HG03066 (cell line): ENCODE measurements around the gene CC2D1A.
"Not testable (repeated sequence)": the region's sequence is repeated elsewhere in the genome, so short reads cannot be mapped to it uniquely, and the experiment has no call there.

Source experiments
- ATAC-seq: cut with Tn5 transposase; IDR thresholded peaks from one replicate; pipeline ENCODE4 v1.9.1; 2021; ENCODE audit warnings: low read depth; ENCODE audit not compliant: unreplicated experiment

Gene CC2D1A

DNA sequence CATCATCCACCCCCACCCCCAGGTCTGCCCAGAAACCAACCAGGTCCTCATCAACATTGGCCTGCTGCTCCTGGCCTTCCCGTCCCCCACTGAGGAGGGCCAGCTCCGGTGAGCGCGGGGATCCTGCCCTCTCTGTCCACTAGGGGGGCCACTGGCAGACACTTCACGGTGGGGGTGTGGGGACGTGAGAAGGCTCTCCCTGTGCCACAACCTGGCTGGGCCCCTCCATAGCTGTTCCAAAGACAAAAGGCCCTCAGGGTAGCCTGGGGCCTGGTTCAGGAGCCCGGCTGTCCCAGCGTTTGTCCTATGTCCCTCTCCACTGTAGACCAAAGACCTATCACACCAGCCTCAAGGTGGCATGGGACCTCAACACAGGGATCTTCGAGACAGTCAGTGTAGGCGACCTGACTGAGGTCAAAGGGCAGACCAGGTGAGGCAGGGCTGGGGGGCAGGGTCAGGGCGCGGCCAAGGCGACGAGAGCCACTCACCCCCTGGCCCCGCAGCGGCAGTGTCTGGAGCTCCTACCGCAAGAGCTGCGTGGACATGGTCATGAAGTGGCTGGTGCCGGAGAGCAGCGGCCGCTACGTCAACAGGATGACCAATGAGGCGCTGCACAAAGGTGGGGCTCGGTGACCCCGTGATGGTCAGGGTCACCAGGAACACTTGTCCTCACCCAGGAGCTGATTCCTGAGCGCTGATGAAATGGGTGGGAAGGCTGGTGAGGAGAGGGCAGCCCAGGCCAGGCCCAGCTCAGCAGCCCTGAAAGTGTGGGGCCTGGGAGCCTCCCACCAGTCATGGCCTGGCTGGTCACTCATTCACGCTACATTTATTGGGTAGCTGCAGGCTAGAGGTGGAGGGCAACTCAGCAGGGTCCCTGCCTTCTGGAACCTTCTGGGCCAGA, 54.2 kb downstream of the CC2D1A start:
- ATAC-seq, result no peak

DNA sequence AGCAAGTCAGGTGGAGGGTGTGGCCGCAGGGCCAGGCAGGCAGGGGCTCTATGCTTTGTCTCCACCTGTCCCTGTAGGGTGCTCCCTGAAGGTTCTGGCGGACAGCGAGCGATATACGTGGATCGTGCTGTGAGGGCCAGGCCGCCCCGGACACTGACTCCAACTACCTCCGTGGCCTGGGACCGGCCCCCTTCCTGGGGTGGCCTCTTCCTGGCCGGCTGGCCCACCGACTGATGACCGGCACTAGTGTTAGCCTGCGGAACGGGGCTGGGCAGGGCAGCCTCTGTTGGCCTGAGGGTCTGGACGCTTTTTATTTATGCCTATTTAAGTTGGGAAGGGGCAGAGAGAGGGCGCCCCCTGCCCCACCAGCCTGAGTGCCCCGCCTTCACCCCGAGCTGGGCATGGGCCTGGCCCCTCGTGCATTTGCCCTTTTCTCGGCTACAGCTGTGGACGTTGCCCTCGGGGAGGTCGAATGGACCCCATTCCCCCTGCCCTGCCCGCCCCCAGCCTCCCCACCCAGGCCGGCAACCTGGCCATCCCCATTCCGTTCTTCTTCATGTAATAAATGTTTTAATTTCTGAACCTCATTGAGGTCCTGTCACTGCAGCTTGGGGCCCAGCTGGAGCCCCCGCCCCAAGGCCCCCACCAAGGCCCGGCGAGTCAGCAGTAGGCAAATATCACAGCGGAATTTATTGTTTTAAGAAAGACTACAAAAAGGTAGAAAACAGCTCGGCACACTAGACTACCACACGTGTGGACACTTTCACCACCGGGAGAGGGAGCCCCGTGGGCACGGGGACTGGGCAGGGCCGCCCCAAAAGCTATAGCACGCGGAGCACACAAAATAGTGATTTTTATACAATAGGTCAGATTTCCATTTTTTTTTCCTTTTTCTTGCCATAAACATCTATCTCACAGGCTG, 55.1 kb downstream of the CC2D1A start:
- no peak for ATAC-seq

DNA sequence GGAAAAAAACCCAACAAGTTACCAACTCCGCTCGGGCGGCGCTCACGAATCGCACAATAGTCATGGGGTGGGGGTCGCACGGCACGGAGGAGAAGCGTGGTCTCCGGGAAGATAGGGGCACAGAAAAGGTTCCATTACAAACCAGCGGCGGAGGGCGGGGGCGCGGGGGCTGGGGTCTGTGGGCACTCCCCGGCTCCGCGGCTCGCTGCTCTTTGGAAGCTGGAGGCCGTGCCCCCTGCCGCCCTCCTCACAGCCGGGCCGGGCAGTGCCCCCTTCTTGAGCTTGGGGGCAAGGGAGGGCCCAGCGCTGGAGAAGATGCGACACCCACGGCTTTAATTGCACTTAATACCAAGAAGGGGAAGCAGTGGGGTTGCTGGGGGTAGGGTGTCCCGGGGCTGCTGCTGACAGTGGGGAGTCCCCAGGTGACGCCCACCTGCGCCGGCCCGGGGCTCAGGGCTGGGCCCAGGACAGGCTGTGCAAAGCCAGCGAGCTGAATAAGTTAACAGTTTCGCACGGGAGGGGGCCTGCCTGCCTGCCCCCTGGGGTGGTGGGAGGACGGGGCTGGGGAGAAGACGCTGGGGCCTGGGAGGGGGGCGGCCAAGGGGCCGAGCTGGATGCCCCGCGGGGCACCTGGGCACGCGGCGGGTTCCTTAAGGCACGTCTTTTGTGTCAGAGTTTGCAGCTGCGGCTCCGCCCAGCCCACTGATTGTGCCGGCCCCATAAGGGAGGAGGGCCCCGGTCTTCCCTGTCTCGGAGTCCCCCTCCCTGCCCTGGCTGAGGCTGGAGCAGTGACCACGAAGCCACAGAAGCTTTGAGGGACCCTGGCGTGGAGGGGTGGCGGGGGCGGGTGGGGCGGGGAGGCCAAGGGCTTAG, 56.1 kb downstream of the CC2D1A start:
- no peak for ATAC-seq

DNA sequence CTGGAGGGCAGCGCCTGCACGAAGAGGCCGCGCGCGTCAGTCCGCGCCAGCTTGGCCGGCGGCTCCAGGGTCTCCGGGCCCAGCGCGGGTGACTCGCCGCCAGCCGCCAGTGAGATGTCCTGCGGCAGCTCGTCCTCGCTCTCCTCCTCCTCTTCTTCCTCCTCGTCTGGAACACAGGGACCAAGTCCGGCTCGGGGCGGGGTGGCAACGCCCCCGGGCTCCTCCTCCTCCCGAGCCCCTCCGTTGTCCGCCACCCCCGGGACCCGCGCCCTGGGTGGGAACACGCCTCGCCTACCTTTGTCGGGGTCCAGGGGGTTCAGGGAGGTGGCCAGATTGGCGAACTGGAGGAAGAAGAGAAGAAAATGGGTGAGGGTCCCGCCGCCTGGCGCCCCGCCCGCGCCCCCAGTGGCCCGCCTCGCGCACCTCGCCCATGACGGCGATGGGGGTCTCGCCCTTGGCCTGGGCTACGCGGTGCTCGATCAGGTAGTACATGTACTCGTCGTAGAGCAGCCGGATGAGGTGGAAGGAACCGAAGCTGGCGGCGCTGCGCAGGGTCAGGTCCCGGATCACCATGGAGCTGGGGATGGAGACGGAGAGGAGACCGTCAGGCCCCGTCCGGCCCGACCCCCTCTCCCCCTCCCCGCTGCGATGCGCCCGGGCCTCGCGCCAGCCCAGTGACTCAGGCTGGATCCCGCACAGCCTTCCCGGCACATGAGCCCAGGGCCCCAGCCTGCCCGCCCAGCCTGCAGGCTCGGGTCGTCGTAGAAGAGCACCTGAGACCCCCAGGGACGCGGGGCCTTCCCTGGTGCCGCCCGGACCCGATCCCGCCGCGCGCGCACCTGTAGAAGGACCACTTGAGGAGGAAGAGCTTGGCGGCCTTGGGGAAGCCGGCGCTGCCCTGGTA, 57.0 kb downstream of the CC2D1A start:
- ATAC-seq, result no peak

DNA sequence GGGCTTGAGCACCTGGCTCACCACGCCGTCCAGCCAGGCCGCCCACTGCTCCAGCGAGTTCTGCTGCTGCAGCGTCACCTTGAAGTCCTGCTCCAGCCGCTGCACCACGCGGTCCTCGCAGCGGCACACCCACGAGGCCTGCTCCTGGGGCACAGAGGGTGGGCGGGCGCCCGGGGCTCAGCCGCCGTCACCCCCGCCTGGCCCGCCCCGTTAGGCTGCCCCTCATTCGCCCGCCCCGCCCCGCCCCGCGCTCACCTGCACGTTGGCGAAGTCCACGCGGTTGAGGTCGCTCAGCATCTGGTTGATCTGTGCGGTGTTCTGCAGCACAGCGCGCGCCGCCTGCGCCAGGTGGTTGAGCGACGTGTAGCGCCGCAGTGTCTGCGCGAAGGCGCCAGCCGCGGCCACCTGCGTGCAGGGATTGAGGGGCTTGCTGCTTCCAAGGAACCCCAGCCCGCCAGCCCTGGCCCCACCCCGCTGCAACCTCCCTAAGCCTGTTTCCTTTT, 57.7 kb downstream of the CC2D1A start:
- no peak for ATAC-seq

DNA sequence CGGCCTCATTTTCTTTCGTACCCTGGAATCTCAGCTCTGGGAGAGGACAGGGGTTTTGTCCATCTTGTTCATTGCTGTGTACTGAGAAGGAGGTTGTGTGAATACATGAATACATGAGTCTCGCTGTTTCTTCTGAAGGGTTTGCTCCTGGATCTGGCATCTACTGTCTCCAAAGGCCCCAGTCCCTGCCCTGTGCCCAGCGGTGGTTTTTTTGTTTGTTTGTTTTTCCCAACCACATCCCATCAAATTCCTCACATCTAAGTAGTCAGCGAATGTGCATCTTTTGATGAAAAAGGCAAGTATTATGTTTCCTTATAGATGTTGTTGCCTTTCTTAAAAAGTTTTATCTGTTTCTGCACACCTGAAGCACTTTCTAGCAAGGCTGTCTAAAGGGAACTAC, 58.8 kb downstream of the CC2D1A start:
- ATAC-seq, result no peak

DNA sequence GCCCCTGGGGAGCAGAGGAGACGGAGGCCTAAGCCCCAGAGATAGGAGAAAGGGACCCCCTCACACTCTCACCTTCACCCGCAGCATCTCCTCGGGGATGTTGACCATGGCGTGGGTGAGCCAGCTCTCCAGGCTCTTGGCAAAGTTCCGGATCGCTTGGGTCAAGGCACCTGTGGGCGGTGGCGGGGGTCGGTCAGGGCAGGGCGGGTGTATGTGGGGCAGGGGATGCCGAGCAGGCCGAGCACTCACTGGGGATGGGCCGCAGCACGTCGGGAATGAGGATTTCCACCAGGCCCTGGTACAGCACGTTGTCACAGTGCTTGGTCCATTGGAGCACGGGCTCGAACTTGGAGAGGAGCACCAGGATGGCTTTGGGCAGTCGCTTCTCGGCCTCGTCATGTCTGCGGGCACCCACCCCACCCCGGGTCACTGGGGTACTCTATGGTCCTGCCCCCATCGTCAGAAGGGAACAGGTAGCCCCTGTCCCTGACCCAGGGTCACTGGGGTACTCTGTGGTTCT, 59.4 kb downstream of the CC2D1A start:
- no peak for ATAC-seq

DNA sequence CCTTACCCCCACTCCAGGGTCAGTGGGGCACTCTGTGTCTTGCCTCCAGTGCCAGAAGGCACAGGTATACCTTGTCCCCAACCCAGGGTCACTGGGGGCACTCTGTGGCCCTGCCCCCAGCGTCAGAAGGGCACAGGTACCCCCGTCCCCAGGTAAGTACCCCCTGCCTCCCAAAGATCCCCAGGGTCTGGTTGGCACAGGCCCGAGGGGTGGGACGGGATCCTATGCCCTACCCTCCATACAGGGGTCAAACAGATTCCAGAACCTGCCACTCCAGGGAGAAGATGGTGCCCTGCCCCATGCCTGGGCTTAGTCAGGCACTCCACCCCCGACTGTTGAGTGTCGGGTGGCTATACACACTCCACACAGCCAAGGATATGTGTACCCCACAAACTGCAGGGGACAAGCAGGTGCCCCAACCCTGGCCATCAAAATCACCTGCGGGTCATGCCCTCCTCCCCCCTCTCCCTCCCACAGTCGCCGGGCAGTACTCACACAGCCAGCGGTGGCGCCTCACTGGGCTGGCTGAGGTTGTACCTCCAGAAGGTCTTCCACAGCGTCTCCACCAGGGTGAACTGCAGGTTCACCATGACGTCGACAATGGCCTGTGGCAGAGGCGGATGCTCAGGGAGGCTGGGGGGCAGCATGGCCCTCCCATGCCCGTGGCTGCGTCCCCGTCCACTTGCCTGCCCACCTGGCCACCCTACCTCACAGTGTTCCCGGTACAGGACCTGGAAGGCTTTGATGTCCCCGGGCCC, 60.1 kb downstream of the CC2D1A start:
- ATAC-seq, result no peak

DNA sequence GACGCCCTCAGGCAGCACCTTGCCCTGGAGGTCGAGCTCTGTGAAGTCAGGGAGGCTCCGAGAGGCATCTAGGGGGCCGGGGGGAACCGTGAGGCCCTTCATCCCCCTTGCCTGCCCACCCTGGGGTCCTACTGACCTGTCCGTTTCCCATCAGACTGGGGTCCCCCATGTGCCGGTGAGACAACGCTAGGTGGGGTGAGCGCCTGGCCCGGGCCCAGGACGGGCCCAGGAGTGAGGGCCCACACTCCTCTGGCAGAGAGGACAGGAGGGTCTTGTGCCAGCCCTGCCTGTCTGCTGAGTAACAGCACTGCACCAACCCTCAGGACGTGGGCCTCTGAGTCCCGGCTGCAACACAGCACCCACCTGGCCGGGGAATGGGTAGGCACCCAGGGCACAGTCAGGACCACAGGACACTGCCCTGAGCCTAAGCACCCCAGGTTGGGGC, 60.7 kb downstream of the CC2D1A start:
- no peak for ATAC-seq

DNA sequence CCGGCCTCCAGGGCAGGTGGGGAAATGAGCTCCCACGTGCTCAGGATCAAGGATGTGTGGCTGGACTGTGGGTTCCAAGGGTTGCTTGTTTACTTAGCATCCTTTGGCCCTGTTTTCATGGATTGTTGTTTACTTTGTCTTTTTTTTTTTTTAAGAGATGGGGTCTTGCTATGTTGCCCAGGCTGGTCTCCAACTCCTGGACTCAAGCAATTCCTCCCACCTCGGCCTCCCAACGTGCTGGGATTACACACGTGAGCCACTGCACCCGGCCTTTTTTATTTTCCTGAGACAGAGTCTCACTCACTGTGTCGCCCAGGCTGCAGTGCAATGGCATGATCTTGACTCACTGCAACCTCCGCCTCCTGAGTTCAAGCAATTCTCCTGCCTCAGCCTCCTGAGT, 61.2 kb downstream of the CC2D1A start:
- not testable (repeated sequence) for ATAC-seq

DNA sequence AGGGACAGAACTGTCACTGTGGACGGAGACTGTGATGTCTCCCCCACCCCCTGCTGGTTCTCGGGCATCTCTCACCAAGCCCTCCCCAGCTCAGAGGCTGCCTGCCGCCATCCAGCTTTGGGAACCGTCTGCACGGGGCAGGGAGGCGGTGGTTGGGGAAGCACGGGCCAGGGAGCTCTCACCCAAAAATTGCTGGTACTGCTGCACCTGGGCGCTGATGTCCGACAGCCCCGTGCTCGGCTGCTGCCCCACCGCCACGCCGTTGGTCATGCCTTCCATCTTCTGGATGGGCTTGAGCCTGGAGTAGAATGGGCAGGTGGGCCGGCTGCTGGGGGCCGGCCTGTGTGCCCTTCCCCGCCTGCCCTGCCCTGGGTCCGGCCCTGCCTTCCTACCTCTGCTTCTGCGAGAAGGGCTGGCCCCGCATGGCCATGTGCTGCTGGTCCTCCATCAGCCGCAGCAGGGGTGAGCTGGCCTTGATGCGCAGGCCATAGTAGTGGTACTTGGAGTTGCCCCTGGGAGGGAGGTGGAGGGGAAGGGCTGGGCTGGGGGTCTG, 62.5 kb downstream of the CC2D1A start:
- ATAC-seq, result no peak

DNA sequence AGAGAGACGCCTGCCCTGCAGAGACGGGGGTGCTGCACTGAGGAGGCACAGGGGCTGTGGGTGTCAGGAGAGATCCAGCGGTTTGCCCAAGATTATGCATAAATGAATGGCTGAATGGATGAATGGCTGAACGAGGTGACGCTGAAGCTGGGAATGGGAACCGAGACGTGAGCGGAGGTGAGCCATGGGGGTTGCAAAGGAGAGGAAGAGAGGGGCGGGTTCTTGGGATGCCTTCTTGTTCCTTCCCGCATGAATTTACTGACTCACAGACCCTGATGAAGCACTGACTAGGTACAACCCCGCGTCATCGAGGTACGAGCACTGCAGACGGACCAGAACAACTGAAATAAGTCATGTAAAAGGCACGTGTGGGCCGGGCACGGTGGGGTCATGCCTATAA, 63.0 kb downstream of the CC2D1A start:
- ATAC-seq, result no peak

DNA sequence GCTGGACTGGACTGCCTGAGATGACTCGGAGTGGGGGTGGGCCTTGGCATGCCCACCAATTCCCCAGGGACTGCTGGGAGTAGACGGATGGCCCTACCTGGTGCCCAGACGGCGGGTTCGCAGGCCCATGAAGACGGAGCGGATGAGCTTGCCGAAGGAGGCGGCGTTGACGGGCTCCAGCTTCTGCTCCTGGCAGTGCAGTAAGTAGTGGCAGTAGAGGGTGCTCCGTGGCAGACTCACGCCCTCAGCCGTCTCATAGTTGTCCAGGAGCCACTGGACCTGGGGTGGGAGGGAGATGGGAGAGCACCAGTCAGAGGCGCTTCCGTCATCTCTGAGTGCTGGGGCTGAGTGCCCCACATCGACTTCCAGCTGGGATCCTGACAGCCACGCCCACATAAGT, 63.9 kb downstream of the CC2D1A start:
- no peak for ATAC-seq

DNA sequence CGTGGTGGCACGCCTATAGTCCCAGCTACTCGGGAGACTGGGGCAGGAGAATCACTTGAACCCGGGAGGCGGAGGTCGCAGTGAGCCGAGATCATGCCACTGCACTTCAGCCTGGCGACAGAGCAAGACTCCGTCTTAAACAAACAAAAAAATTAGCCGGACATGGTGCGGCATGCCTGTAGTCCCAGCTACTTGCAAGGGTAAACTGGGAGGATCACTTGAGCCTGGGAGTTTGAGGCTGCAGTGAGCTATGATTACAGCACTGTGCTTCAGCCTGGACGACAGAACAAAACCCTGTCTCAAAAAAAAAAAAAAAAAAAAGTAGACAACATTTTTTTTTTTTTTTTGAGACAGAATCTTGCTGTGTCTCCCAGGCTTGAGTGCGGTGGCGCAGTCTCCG, 65.9 kb downstream of the CC2D1A start:
- not testable (repeated sequence) for ATAC-seq

DNA sequence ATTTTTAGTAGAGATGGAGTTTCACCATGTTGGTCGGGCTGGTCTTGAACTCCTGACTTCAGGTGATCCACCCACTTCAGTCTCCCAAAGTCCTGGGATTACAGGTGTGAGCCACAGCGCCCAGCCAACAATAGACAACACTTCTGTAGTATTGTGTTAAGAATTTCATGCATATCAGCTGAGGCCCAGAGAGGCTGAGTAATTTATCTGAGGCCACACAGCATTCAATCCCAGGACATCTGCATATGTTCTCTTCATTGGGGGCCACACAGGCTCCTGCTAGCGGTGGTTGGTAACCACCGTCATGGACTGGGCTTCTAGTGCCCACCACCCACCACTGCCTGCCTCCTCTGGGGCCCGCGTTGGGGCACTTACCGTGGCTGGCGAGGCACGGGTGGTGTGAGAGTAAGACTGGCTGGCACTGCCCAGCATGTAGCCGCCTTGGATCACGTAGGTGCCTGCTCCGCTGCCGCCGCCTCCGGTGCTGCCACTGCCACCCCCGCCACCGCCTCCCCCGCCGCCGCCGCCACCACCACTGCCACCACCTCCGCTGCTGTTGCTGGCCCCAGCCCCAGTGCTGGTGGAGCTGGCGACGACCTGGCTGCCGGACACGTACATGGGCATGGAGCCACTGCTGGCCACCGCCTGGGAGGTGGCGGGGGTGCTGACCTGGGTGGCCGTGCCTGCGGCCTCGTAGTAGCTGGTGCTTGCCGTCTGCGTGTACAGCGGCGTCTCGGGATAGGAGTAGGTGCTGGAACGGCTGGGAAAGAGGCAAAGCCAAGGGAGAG, 66.6 kb downstream of the CC2D1A start:
- ATAC-seq, result no peak

DNA sequence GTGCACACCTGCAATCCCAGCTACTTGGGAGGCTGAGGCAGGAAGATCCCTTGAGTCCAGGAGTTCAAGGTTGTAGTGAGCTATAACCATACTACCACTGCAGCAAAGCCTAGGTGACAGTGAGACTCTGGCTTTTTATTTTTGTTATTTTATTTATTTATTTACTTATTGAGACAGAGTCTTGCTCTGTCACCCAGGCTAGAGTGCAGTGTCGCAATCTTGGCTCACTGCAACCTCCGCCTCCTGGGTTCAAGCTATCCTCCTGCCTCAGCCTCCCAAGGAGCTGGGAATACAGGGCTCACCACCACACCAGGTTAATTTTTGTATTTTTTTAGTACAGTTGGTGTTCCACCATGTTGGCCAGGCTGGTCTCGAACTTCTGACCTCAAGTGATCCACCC, 67.5 kb downstream of the CC2D1A start:
- ATAC-seq, result not testable (repeated sequence)

DNA sequence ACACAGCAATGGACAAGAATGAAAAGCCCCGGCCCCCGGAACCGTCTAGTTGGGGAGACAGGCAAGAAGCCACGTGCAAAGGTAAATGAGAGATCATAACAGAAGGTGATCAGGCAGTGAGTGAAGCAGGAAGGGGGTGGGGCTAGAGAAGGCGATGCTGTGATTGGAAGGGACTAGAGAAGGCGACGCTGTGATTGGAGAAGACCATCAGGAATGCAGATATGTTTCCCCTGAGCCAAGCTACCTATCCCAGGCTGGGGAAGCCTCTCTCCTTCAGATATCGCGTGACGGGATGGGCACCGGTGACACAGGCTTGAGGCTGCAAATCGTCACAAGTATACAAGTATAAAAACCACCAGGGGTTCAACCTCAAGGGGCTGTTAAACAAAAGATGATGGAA, 68.1 kb downstream of the CC2D1A start:
- no peak for ATAC-seq
